ENCODE results near the gene CMIP.
"Not testable (repeated sequence)": the region's sequence is repeated elsewhere in the genome, so short reads cannot be mapped to it uniquely, and the experiment has no call there.

Gene CMIP

GRCh38 chr16:81515721-81516120, 71.1 kb downstream of the CMIP start:
- no peak for ATAC-seq
- Mint-ChIP-seq H3K4me3 (no peak overlapping the region), H3K4me1 (peaks cover 64% of the 10 kb centered on the region), H3K27me3 (no peaks in the 10 kb centered on the region), H3K36me3 (peaks cover 15% of the 10 kb centered on the region), H3K9me3 (no peaks in the 10 kb centered on the region), H3K27ac (no peak overlapping the region)

DNA sequence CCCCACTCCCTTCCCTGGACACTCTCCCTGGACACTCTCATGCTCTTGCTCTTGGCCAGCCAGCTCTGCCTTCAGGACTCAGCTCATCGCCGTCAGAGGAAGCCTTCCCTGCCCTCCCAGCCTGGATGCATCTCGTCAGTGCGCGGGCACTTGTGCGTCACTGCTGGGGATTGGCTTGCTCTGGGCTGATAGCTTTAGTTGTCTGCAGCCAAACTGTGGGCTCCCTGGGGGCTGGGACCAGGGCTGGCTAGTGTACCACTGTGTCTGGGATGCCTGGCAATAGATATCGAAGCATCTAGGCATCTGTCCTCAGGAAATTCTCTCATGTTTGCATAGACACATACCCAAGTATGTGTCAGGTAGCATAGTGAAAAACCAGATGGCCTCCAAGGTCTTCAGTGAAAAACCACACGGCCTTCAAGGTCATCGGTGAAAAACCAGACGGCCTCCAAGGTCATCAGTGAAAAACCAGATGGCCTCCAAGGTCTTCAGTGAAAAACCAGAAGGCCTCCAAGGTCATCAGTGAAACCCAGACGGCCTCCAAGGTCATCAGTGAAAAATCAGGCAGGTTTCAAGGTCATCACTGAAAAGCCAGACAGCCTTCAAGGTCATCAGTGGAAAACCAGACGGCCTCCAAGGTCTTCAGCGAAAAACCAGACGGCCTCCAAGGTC, 72.0 kb downstream of the CMIP start:
- Mint-ChIP-seq H3K27ac (peak overlapping the region; percentile 47), H3K9me3 (no peaks in the 10 kb centered on the region), H3K4me1 (peaks cover 68% of the 10 kb centered on the region), H3K36me3 (peaks cover 10% of the 10 kb centered on the region), H3K4me3 (no peak overlapping the region), H3K27me3 (no peaks in the 10 kb centered on the region)
- ATAC-seq: no peak

- no peak for ATAC-seq
- no peaks in the 10 kb centered on the region for H3K27me3 Mint-ChIP-seq
- H3K9me3 Mint-ChIP-seq: no peaks in the 10 kb centered on the region
- H3K27ac Mint-ChIP-seq: peak overlapping the region; percentile 47
- H3K36me3 Mint-ChIP-seq: peaks cover 10% of the 10 kb centered on the region
- H3K4me1 Mint-ChIP-seq: peaks cover 69% of the 10 kb centered on the region
- H3K4me3 Mint-ChIP-seq: no peak overlapping the region
These were observed 72.5 kb downstream of the CMIP start for GRCh38 chr16:81517150-81517499.

DNA sequence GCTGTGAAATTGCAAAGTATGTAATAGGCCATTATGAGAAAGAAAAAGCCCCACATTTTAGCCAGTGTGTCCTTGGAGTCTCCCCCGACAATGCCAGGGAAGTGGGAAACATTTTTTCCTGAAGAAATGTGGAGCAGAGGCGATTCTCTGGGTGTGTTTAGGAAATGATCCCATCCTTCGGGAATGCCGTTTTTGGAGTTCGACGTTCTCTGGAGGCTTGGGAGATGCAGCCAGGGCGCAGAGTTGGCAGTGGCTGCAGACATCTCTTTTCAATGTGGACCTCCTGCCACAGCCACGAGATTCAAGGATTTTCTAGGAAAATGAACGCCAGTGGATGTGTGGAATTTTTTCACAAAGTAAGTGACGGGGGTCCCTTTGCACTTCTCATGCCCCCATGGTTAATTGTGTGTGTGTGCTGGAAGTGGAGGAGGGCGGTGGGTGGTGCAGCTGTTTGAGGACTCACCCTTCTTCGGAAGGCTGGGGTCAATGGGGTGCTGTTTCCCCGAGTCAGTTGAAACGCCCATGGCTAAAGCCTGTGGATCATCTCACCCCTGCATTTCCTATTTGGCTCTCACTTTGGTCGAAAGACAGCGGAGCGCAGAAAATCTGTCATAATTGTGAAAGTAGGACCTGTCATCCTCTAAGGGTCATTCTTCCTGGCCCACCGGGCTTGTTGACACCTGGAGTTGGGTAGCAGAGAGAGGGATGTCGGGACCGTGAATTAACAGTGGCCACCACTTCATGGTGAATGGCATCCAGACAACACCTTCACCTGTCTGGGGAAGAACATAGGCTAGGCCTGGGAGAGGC, 73.2 kb downstream of the CMIP start:
- H3K9me3 Mint-ChIP-seq: no peaks in the 10 kb centered on the region
- peaks cover 64% of the 10 kb centered on the region for H3K4me1 Mint-ChIP-seq
- no peak overlapping the region for H3K4me3 Mint-ChIP-seq
- H3K27ac Mint-ChIP-seq: no peak overlapping the region
- H3K27me3 Mint-ChIP-seq: no peaks in the 10 kb centered on the region
- H3K36me3 Mint-ChIP-seq: peaks cover 10% of the 10 kb centered on the region
- ATAC-seq: no peak

DNA sequence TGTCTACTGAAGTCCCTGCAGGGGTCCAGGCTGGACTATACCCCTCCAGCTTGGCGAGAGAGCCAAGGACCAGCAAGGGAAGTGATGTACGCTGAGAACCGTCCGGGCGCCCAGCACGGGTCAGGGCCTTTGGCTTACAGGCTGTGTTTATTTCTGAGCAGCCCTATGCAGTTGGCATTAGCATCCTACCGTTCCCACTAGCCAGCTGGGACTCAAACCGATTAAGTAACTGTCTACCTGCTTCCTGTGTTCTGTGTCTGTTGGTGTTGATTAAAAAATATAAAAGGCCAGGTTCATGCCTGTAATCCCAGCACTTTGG, 73.8 kb downstream of the CMIP start:
- H3K36me3 Mint-ChIP-seq: peaks cover 14% of the 10 kb centered on the region
- peaks cover 59% of the 10 kb centered on the region for H3K4me1 Mint-ChIP-seq
- H3K9me3 Mint-ChIP-seq: no peaks in the 10 kb centered on the region
- no peak overlapping the region for H3K27ac Mint-ChIP-seq
- H3K27me3 Mint-ChIP-seq: no peaks in the 10 kb centered on the region
- H3K4me3 Mint-ChIP-seq: no peak overlapping the region
- ATAC-seq: no peak

DNA sequence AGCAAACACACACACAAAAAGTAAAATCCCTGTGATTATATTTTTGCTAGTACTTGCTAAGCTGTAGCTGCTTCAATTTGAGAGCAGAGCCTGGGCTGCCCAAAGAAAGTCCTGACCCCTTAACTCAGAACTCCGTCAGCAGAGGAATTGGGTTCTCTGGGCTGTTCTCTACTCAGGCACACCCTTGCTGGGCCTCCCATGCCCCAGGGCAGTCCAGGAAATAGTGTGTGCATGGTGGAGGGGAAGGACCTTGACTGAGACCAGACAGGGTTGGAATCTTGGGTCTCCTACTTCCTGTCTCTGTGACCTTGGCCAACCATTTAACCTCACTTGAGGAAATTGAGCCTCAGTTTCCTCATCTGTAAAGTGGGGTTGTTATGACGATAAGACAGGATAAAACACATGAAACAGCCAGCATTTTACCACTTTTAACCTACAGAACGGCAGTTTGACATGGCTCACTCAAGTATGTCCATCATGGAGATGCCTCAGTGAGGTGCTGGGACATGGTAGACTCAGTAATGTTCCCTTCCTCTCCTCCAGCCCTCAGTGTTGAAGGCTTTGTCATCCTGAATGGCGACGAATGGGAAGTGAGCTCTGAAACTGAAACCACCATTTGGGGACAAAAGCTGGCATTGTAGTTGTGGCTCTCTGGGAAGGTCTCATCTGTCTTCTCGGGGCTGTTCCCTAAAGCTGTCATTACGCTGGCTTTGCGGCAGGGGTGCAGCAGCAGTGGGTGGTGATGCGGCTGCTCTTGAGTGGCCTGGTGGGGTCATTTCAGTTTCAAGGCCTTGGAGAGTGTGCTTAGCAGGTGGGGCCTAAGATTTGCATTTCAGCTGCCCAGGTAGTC, 74.9 kb downstream of the CMIP start:
- H3K27ac Mint-ChIP-seq: no peak overlapping the region

GRCh38 chr16:81520151-81520470, 75.5 kb downstream of the CMIP start:
- Mint-ChIP-seq H3K36me3 (peaks cover 17% of the 10 kb centered on the region), H3K27me3 (no peaks in the 10 kb centered on the region), H3K27ac (no peak overlapping the region), H3K4me3 (no peak overlapping the region), H3K9me3 (no peaks in the 10 kb centered on the region), H3K4me1 (peaks cover 42% of the 10 kb centered on the region)
- ATAC-seq: no peak

More for the DNA sequence above, 74.9 kb downstream of the CMIP start:
- Mint-ChIP-seq H3K9me3 (no peaks in the 10 kb centered on the region), H3K4me1 (peaks cover 48% of the 10 kb centered on the region), H3K4me3 (no peak overlapping the region), H3K27me3 (no peaks in the 10 kb centered on the region), H3K36me3 (peaks cover 17% of the 10 kb centered on the region)
- no peak for ATAC-seq

GRCh38 chr16:81520560-81521135, 76.0 kb downstream of the CMIP start:
- H3K4me1 Mint-ChIP-seq: peaks cover 37% of the 10 kb centered on the region
- H3K27ac Mint-ChIP-seq: peak overlapping the region; percentile 68
- ATAC-seq: peak; percentile 39
- H3K4me3 Mint-ChIP-seq: no peak overlapping the region
- no peaks in the 10 kb centered on the region for H3K9me3 Mint-ChIP-seq
- no peaks in the 10 kb centered on the region for H3K27me3 Mint-ChIP-seq
- peaks cover 20% of the 10 kb centered on the region for H3K36me3 Mint-ChIP-seq

GRCh38 chr16:81521141-81521626, 76.6 kb downstream of the CMIP start:
- H3K36me3 Mint-ChIP-seq: peaks cover 19% of the 10 kb centered on the region
- peaks cover 32% of the 10 kb centered on the region for H3K4me1 Mint-ChIP-seq
- ATAC-seq: peak; percentile 89
- H3K27ac Mint-ChIP-seq: peak overlapping the region; percentile 68
- no peaks in the 10 kb centered on the region for H3K9me3 Mint-ChIP-seq
- no peak overlapping the region for H3K4me3 Mint-ChIP-seq
- H3K27me3 Mint-ChIP-seq: no peaks in the 10 kb centered on the region

GRCh38 chr16:81522108-81522701, 77.6 kb downstream of the CMIP start:
- no peak overlapping the region for H3K27ac Mint-ChIP-seq
- H3K27me3 Mint-ChIP-seq: no peaks in the 10 kb centered on the region
- peaks cover 33% of the 10 kb centered on the region for H3K4me1 Mint-ChIP-seq
- ATAC-seq: no peak
- H3K36me3 Mint-ChIP-seq: peaks cover 17% of the 10 kb centered on the region
- no peaks in the 10 kb centered on the region for H3K9me3 Mint-ChIP-seq
- H3K4me3 Mint-ChIP-seq: no peak overlapping the region

DNA sequence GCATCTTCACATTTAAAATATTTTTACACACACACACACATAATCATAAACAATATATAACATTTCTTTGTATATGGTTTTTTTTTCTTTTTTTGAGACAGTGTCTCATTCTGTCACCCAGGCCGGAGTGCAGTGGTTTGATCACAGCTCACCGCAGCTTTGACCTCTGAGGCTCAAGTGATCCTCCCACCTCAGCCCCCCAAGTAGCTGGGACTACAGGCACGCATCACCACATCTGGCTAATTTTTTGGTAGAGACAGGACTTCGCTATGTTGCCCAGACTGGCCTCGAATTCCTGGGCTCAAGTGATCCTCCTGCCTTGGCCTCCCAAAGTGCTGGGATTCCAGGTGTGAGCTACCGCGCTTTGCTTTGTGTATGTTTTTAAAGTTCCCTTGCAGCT, 78.2 kb downstream of the CMIP start:
- H3K9me3 Mint-ChIP-seq, H3K27me3 Mint-ChIP-seq, H3K4me3 Mint-ChIP-seq, ATAC-seq, H3K27ac Mint-ChIP-seq: not testable (repeated sequence)
- H3K4me1 Mint-ChIP-seq: peaks cover 37% of the 10 kb centered on the region
- peaks cover 23% of the 10 kb centered on the region for H3K36me3 Mint-ChIP-seq

DNA sequence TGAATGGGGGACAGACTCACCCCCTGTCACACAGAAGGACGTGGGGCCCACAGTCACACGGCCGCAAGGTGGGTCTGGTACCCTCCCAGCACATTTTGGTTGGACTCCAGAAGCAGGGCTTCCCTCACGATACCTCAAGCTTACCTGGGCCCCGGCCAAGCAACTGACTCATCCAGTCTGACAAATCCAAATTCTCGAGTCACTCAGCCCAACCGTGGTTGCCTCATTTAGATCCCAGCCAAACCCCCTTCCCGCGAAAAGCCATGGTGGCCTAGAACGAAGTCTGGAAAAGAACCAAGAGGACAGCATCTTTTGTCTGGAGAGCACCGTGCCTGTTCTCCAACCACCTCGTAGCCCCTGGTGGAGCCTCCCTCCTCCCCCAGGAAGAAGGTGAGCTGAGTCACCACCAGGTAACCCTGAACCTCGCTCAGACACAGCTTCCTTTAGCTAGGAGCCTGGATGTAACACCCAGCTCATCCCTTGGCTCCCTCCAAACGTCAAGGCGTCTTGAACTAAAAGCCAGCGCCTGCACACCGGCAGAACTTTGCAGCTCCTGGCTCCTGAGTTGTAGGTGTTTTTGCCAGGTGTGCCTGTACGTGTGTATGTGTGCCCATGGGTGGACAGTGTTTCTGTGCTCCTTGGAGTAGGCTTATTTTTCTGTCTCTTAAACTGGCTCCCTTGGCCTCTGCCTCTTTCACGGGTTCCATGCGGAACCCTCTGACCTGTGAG, 78.9 kb downstream of the CMIP start:
- peaks cover 23% of the 10 kb centered on the region for H3K36me3 Mint-ChIP-seq
- peaks cover 37% of the 10 kb centered on the region for H3K4me1 Mint-ChIP-seq
- no peak overlapping the region for H3K27ac Mint-ChIP-seq
- H3K4me3 Mint-ChIP-seq: no peak overlapping the region
- H3K9me3 Mint-ChIP-seq: no peaks in the 10 kb centered on the region
- H3K27me3 Mint-ChIP-seq: no peaks in the 10 kb centered on the region
- no peak for ATAC-seq

DNA sequence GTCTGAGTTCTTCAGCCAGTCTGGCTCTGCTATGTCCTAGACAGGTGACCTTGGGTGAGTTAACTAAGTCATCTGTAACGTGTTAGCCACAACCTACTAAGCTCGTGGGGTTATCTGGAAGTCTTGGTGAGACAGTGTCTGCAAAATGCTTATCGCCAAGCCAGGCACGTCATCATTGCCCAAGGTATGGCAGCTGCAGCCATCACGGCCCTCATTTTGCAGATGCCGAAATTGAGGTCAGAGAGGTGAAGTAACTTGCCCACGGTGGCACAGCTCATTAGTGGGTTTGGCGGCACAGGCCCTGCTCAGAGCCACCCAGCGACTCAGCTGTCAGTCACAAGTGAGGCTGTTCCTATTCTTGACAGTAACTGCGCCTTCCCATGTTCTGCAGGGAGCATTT, 79.8 kb downstream of the CMIP start:
- Mint-ChIP-seq H3K9me3 (no peaks in the 10 kb centered on the region), H3K4me3 (no peak overlapping the region), H3K36me3 (peaks cover 28% of the 10 kb centered on the region), H3K27me3 (no peaks in the 10 kb centered on the region), H3K27ac (no peak overlapping the region), H3K4me1 (peaks cover 44% of the 10 kb centered on the region)
- ATAC-seq: no peak

DNA sequence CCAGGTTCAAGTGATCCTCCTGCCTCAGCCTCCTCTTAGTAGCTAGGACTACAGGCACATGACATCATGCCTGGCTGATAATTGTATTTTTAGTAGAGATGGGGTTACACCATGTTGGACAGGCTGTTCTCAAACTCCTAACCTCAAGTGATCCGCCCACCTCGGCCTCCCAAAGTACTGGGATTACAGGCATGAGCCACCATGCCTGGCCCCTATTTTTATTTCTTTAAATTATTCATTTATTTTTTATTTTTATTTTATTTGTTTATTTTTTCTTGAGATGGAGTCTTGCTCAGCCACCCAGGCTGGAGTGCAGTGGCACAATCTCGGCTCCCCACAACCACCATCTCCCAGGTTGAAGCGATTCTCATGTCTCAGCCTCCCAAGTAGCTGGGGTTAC, 80.3 kb downstream of the CMIP start:
- H3K4me1 Mint-ChIP-seq: peaks cover 44% of the 10 kb centered on the region
- peaks cover 32% of the 10 kb centered on the region for H3K36me3 Mint-ChIP-seq
- H3K27ac Mint-ChIP-seq, ATAC-seq, H3K9me3 Mint-ChIP-seq, H3K4me3 Mint-ChIP-seq, H3K27me3 Mint-ChIP-seq: not testable (repeated sequence)
